ENCODE results near the gene NAV3.
"Not testable (repeated sequence)": the region's sequence is repeated elsewhere in the genome, so short reads cannot be mapped to it uniquely, and the experiment has no call there.

Gene NAV3

GRCh38 chr12:78240827-78241226 lies 410.1 kb downstream of the NAV3 start:
- DNase-seq (ENCODE audit: low read depth): no peak
- H3K4me3 ChIP-seq (ENCODE audit: low read depth, low read length): no peak overlapping the region
- no peak for TF ChIP-seq CTCF (IDR thresholded peaks at IDR 0.05; ENCODE audit: low read depth, low read length, missing control alignments)
- in situ Hi-C loops (cut with HindIII; ENCODE audit: low sequenced_read_pairs): no loop called here

DNA sequence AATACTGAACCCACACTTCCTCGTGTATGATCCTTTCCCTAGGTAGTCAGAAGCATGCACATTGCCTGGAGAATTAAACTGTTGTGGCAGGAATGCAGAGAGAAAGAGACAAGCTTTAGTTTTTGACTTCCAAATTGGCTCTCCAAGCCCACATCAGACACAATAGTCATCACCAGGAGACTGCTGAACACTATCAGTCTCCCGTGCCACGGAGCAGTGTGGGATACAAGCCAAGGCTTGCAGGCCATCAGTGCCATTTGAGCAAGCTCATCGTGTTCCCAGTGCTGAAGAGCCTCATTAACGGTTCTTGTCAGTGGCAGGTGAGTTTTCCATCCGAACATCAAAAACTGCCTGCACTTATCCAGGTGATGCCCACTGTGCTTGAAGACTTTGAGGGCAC lies 410.8 kb downstream of the NAV3 start:
- in situ Hi-C loops (cut with HindIII; ENCODE audit: low sequenced_read_pairs): no loop called here

DNA sequence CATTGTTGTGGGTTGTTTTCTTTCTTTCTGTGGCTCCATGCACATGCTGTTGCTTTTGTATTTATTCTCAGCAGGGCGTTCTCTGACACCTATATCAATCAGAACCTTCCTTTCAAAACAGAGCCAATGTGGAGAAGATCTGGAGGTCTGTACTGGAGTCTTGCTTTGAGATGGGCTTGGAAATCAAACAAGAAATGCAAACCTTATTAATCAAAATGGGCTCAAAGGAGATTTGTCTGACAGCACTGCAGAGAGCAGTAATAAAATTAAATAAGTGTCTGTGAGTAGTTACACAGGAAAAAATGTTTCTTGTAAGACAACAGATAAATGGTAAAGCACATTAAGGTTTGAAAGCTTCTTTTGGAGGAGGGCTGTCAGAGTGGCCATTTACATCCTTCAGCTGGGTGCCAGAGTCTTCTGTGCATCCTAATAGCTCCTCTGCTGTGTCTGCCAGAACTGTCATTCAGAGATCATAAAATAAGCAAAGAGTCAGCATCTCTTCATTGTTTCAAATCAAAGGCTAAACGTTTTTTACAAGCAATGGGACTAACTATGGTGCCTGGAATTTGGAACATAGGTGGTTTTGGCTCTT lies 414.3 kb downstream of the NAV3 start:
- no peak for DNase-seq (ENCODE audit: low read depth)
- in situ Hi-C loops (cut with HindIII; ENCODE audit: low sequenced_read_pairs): no loop called here
- no peak for TF ChIP-seq CTCF (IDR thresholded peaks at IDR 0.05; ENCODE audit: low read depth, low read length, missing control alignments)
- H3K4me3 ChIP-seq (ENCODE audit: low read depth, low read length): no peak overlapping the region

More for the DNA sequence above, 410.8 kb downstream of the NAV3 start:
- no peak for DNase-seq (ENCODE audit: low read depth)
- no peak overlapping the region for H3K4me3 ChIP-seq (ENCODE audit: low read depth, low read length)
- no peak for TF ChIP-seq CTCF (IDR thresholded peaks at IDR 0.05; ENCODE audit: low read depth, low read length, missing control alignments)

DNA sequence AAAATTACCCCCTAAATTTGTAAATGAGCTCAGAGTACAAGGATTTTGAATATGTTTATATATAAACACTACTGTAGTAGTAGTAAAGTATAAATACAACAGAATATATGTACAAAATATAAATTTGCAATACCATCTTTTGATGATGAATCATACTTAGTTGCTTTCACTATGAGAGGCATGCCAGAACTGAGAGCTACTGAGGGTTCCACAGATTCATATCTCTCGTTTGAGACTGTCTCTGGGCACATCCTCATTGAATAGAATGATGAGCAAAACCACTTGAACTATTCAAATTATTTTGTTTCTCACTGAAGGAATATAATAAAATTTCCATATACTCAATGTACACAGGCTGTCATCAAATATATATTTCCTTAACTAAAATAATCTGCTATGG lies 417.6 kb downstream of the NAV3 start:
- H3K4me3 ChIP-seq (ENCODE audit: low read depth, low read length): no peak overlapping the region
- no peak for DNase-seq (ENCODE audit: low read depth)
- no peak for TF ChIP-seq CTCF (IDR thresholded peaks at IDR 0.05; ENCODE audit: low read depth, low read length, missing control alignments)
- in situ Hi-C loops (cut with HindIII; ENCODE audit: low sequenced_read_pairs): no loop called here

DNA sequence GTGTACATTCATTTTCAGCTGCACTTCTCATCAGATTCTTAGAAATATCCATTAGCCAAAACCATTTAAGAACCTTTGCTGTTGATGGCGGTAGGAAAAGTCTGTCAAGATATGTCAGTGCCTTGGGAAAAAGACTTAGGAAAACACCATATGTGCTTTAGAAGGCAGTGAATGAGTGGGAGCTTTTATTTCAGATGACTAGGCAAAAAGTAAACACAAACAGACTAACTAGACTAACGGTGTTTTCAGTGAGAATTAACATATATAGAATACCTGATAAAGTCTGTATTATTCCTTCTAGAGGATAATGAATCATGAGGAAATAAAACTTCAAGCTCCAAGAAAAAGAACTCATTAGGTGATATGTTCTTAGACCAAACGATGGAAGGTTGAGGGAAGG lies 418.9 kb downstream of the NAV3 start:
- in situ Hi-C loops (cut with HindIII; ENCODE audit: low sequenced_read_pairs): no loop called here
- DNase-seq (ENCODE audit: low read depth): no peak
- TF ChIP-seq CTCF (IDR thresholded peaks at IDR 0.05; ENCODE audit: low read depth, low read length, missing control alignments): no peak
- H3K4me3 ChIP-seq (ENCODE audit: low read depth, low read length): no peak overlapping the region

DNA sequence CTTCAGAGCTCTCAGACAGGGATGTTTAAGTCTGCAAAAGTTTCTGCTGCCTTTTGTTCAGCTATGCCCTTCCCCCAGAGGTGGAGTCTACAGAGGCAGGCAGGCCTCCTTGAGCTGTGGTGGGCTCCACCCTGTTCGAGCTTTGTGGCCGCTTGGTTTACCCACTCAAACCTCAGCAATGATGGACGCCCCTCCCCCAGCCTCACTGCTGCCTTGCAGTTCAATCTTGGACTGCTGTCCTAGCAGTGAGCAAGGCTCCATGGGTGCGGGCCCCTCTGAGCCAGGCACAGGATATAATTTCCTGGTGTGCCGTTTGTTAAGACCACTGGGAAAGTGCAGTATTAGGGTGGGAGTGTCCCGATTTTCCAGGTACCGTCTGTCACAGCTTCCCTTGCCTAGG lies 427.0 kb downstream of the NAV3 start:
- in situ Hi-C loops (cut with HindIII; ENCODE audit: low sequenced_read_pairs); H3K4me3 ChIP-seq (ENCODE audit: low read depth, low read length); DNase-seq (ENCODE audit: low read depth): not testable (repeated sequence)

DNA sequence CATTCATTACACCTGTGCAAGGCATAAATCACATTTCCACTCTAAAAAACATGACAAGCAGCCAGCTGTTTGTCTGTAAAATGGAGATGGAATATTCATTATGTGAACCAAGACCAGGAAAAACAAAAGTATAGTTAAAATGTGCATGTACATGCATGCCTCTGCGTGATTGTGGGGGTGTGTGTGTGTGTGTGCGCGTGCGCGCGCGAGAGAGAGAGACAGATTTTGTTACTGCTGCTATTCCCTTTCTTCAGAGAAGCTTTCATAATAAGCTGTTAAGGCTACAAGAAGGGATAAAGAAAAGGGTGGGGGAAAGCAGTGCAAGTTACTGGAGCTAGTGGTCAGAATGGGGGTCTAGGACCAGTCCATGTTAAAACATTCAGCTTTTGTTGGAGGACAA lies 430.3 kb downstream of the NAV3 start:
- no peak overlapping the region for H3K4me3 ChIP-seq (ENCODE audit: low read depth, low read length)
- TF ChIP-seq CTCF (IDR thresholded peaks at IDR 0.05; ENCODE audit: low read depth, low read length, missing control alignments): no peak
- DNase-seq (ENCODE audit: low read depth): no peak
- in situ Hi-C loops (cut with HindIII; ENCODE audit: low sequenced_read_pairs): no loop called here
